Large intestine (tissue), 3 donors: ENCODE data around the gene DBNDD1. TPM values are rescaled to one million over a fixed set of nuclear protein-coding genes. Genes with fewer than 3 reads are reported as not detected.
"Not testable (repeated sequence)": the region's sequence is repeated elsewhere in the genome, so short reads cannot be mapped to it uniquely, and the experiment has no call there.

Experiments
- DNase-seq, 2 donors: peaks; one replicate each; pipeline versions ENCODE4 v3.0.0 to v3.0.0-alpha.2; 2013
- H3K27ac ChIP-seq: one replicate; pipeline ENCODE4 v1.5.1; 2013; ENCODE audit warnings: low read length
- H3K27me3 ChIP-seq: 2 replicates; pipeline ENCODE4 v1.6.1; 2013; ENCODE audit warnings: low read length; ENCODE audit not compliant: control insufficient read depth, insufficient read depth
- H3K36me3 ChIP-seq: 2 replicates; pipeline ENCODE4 v1.6.1; 2013; ENCODE audit warnings: low read length; ENCODE audit not compliant: control insufficient read depth, insufficient read depth
- H3K4me1 ChIP-seq: one replicate; pipeline ENCODE4 v1.6.1; 2013; ENCODE audit warnings: low read length; ENCODE audit not compliant: control insufficient read depth, insufficient read depth
- H3K4me3 ChIP-seq: one replicate; pipeline ENCODE4 v1.5.1; 2013; ENCODE audit warnings: low read length
- H3K9me3 ChIP-seq: one replicate; pipeline ENCODE4 v1.6.1; 2013; ENCODE audit warnings: mild to moderate bottlenecking, low read depth, low read length, moderate library complexity; ENCODE audit not compliant: control insufficient read depth
- WGBS: methylation state at CpG from one replicate; pipeline ENCODE4 v1.1.5; 2013; ENCODE audit warnings: low lambda C conversion rate; ENCODE audit not compliant: insufficient coverage; 5-methylcytosine and 5-hydroxymethylcytosine counted together
- polyA plus RNA-seq: library from polyadenylated mRNA; unstranded; fragments of 120-200 nt; gene quantifications from one replicate; pipeline ENCODE4 v1.2.1, GENCODE V29; 2013

DBNDD1 gene
- polyA plus RNA-seq, 1 donor = 9.5 TPM

- no peaks in the 10 kb centered on the region for H3K9me3 ChIP-seq
- H3K4me3 ChIP-seq = no peak overlapping the region
- WGBS = no CpG with 5 or more reads among the region's 20 CpGs
- no peaks in the 10 kb centered on the region for H3K27me3 ChIP-seq
- H3K4me1 ChIP-seq = no peaks in the 10 kb centered on the region
- peaks cover 21% of the 10 kb centered on the region for H3K36me3 ChIP-seq
- H3K27ac ChIP-seq = no peak overlapping the region
- no peak for DNase-seq
Observed at GRCh38 chr16:90001761-90002503, 17.3 kb downstream of the DBNDD1 start.

- Histone ChIP-seq H3K4me3 (no peak overlapping the region), H3K9me3 (no peaks in the 10 kb centered on the region), H3K4me1 (no peaks in the 10 kb centered on the region), H3K27ac (no peak overlapping the region), H3K27me3 (no peaks in the 10 kb centered on the region), H3K36me3 (peaks cover 29% of the 10 kb centered on the region)
- no peak for DNase-seq
- no CpG with 5 or more reads among the region's 19 CpGs for WGBS
Observed at GRCh38 chr16:90000733-90001427, 18.4 kb downstream of the DBNDD1 start.

GRCh38 chr16:89999831-90000574 lies 19.3 kb downstream of the DBNDD1 start:
- H3K27me3 ChIP-seq = no peaks in the 10 kb centered on the region
- no peaks in the 10 kb centered on the region for H3K4me1 ChIP-seq
- DNase-seq = no peak
- WGBS = no CpG with 5 or more reads among the region's 38 CpGs
- peaks cover 33% of the 10 kb centered on the region for H3K36me3 ChIP-seq
- no peak overlapping the region for H3K4me3 ChIP-seq
- no peaks in the 10 kb centered on the region for H3K9me3 ChIP-seq
- H3K27ac ChIP-seq = no peak overlapping the region

- Histone ChIP-seq H3K9me3 (no peaks in the 10 kb centered on the region), H3K4me1 (no peaks in the 10 kb centered on the region), H3K27ac (no peak overlapping the region), H3K27me3 (no peaks in the 10 kb centered on the region), H3K4me3 (no peak overlapping the region), H3K36me3 (peaks cover 64% of the 10 kb centered on the region)
- DNase-seq = no peak
- WGBS = 100% methylated on average over 1 of the region's 1 CpG
Observed at GRCh38 chr16:89996178-89996489, 23.1 kb downstream of the DBNDD1 start.

GRCh38 chr16:89995475-89996177 lies 23.6 kb downstream of the DBNDD1 start:
- peak in 1 of 2 donors; percentile 29 for DNase-seq
- WGBS = no CpG with 5 or more reads among the region's 7 CpGs
- H3K4me1 ChIP-seq, H3K9me3 ChIP-seq, H3K27ac ChIP-seq, H3K4me3 ChIP-seq, H3K27me3 ChIP-seq: not testable (repeated sequence)
- peaks cover 69% of the 10 kb centered on the region for H3K36me3 ChIP-seq

- not testable (repeated sequence) for H3K27ac ChIP-seq, H3K4me3 ChIP-seq, H3K27me3 ChIP-seq, H3K9me3 ChIP-seq, H3K4me1 ChIP-seq, DNase-seq
- WGBS = no CpG with 5 or more reads among the region's 8 CpGs
- peaks cover 69% of the 10 kb centered on the region for H3K36me3 ChIP-seq
Observed at GRCh38 chr16:89994721-89995474, 24.4 kb downstream of the DBNDD1 start.

GRCh38 chr16:89994389-89994720 lies 24.9 kb downstream of the DBNDD1 start:
- WGBS = no CpG with 5 or more reads among the region's 7 CpGs
- no peak for DNase-seq
- Histone ChIP-seq H3K36me3 (peaks cover 68% of the 10 kb centered on the region), H3K9me3 (no peaks in the 10 kb centered on the region), H3K27me3 (no peaks in the 10 kb centered on the region), H3K4me1 (no peaks in the 10 kb centered on the region), H3K27ac (no peak overlapping the region), H3K4me3 (no peak overlapping the region)

GRCh38 chr16:89993971-89994370 lies 25.3 kb downstream of the DBNDD1 start:
- no peak for DNase-seq
- Histone ChIP-seq H3K9me3 (no peaks in the 10 kb centered on the region), H3K36me3 (peaks cover 69% of the 10 kb centered on the region), H3K4me1 (no peaks in the 10 kb centered on the region), H3K4me3 (no peak overlapping the region), H3K27me3 (no peaks in the 10 kb centered on the region), H3K27ac (no peak overlapping the region)
- no CpG with 5 or more reads among the region's 7 CpGs for WGBS

- H3K27ac ChIP-seq = no peak overlapping the region
Observed at GRCh38 chr16:89993377-89993776, 25.9 kb downstream of the DBNDD1 start.

GRCh38 chr16:89990799-89991198 lies 28.5 kb downstream of the DBNDD1 start:
- WGBS = no CpG with 5 or more reads among the region's 7 CpGs
- Histone ChIP-seq H3K4me1 (no peaks in the 10 kb centered on the region), H3K9me3 (no peaks in the 10 kb centered on the region), H3K36me3 (peaks cover 66% of the 10 kb centered on the region), H3K27ac (no peak overlapping the region), H3K4me3 (no peak overlapping the region), H3K27me3 (no peaks in the 10 kb centered on the region)
- DNase-seq = no peak

More at GRCh38 chr16:89993377-89993776, 25.9 kb downstream of the DBNDD1 start:
- no peak for DNase-seq
- H3K9me3 ChIP-seq = no peaks in the 10 kb centered on the region
- no peaks in the 10 kb centered on the region for H3K4me1 ChIP-seq
- H3K36me3 ChIP-seq = peaks cover 69% of the 10 kb centered on the region
- H3K4me3 ChIP-seq = no peak overlapping the region
- no peaks in the 10 kb centered on the region for H3K27me3 ChIP-seq
- WGBS = no CpG with 5 or more reads among the region's 4 CpGs
